PC-3 (cell line): ENCODE data around the gene SERPINC1. TPM values are rescaled to one million over a fixed set of nuclear protein-coding genes. Genes with fewer than 3 reads are reported as not detected.

Experiments
- ATAC-seq: fragments of 200-7000 bp; cut with Tn5 transposase; 2 replicates; pipeline ENCODE4 v1.9.1; 2020; ENCODE audit warnings: mild to moderate bottlenecking, moderate library complexity
- BruUV-seq: library from RNA; stranded (reverse); fragments of 400-500 nt; replicated peaks from 2 replicates; lab custom pipeline; 2021; lab: Mats Ljungman, UMichigan
- CTCF ChIA-PET: fragments of 300-600 bp; sonication (Branson Sonifier 250); formaldehyde crosslinking; loops from one replicate; lab custom pipeline; 2022; ENCODE audit warnings: antibody characterized with exemption; lab: Charles Lee
- POLR2A ChIA-PET: fragments of 300-600 bp; sonication (Branson Sonifier 250); formaldehyde crosslinking; loops from one replicate; lab custom pipeline; 2022; ENCODE audit warnings: antibody characterized with exemption; ENCODE audit not compliant: unreplicated experiment; lab: Charles Lee
- DNase-seq: peaks from one replicate; pipeline ENCODE4 v3.0.0-alpha.2; 2015
- H2AFZ ChIP-seq: fragments of 300-600 bp; sonication (generic); 2 replicates; pipeline ENCODE4 v1.6.0; 2016; ENCODE audit warnings: antibody characterized with exemption, low read length
- H3F3A ChIP-seq: fragments of 300-600 bp; sonication (generic); one replicate; pipeline ENCODE4 v1.6.0; 2017; ENCODE audit warnings: antibody characterized with exemption, low read length, control low read depth, mild to moderate bottlenecking; ENCODE audit not compliant: unreplicated experiment
- H3K27ac ChIP-seq: fragments of 300-600 bp; sonication (generic); 2 replicates; pipeline ENCODE4 v1.5.1; 2016; ENCODE audit warnings: mild to moderate bottlenecking, low read length
- H3K27me3 ChIP-seq: fragments of 300-600 bp; sonication (generic); 2 replicates; pipeline ENCODE4 v1.6.1; 2016; ENCODE audit warnings: low read length, mixed read lengths
- H3K36me3 ChIP-seq: fragments of 300-600 bp; sonication (generic); 2 replicates; pipeline ENCODE4 v1.6.1; 2016; ENCODE audit warnings: low read depth, mixed run types, low read length, mixed read lengths
- H3K4me1 ChIP-seq: fragments of 300-600 bp; sonication (generic); 2 replicates; pipeline ENCODE4 v1.5.1; 2016; ENCODE audit warnings: low read length; ENCODE audit not compliant: insufficient read depth
- H3K4me2 ChIP-seq: fragments of 300-600 bp; sonication (generic); 2 replicates; pipeline ENCODE4 v1.6.0; 2016; ENCODE audit warnings: low read length
- H3K4me3 ChIP-seq: fragments of 300-600 bp; sonication (generic); 2 replicates; pipeline ENCODE4 v1.5.1; 2016; ENCODE audit warnings: mild to moderate bottlenecking, low read length, mixed read lengths
- H3K79me2 ChIP-seq: fragments of 300-600 bp; sonication (generic); 2 replicates; pipeline ENCODE4 v1.6.1; 2017; ENCODE audit warnings: low read length, mixed read lengths
- H3K9ac ChIP-seq: fragments of 300-600 bp; sonication (generic); 2 replicates; pipeline ENCODE4 v1.6.0; 2016; ENCODE audit warnings: mild to moderate bottlenecking, low read length
- H3K9me2 ChIP-seq: fragments of 300-600 bp; sonication (generic); replicated peaks from 2 replicates; pipeline ENCODE4 v1.6.1; 2016; ENCODE audit warnings: mixed run types, low read length, mixed read lengths
- H3K9me3 ChIP-seq: fragments of 300-600 bp; sonication (generic); 2 replicates; pipeline ENCODE4 v1.6.1; 2016; ENCODE audit warnings: low read length, mixed read lengths
- H4K20me1 ChIP-seq: fragments of 300-600 bp; sonication (generic); 2 replicates; pipeline ENCODE4 v1.6.1; 2016; ENCODE audit warnings: low read length, mixed read lengths
- CTCF ChIP-seq: fragments of 300-600 bp; sonication (generic); conservative IDR thresholded peaks from 2 replicates; pipeline ENCODE4 v1.5.1; 2017; ENCODE audit warnings: antibody characterized with exemption, low read depth, mild to moderate bottlenecking, low read length
- EZH2 ChIP-seq: fragments of 300-600 bp; sonication (generic); IDR thresholded peaks from one replicate; pipeline ENCODE4 v1.6.1; 2017; ENCODE audit warnings: antibody characterized with exemption, mild to moderate bottlenecking, low read length; ENCODE audit not compliant: unreplicated experiment
- EZH2phosphoT487 ChIP-seq: fragments of 300-600 bp; sonication (generic); IDR thresholded peaks from 2 replicates; pipeline ENCODE4 v1.6.1; 2018; ENCODE audit warnings: mild to moderate bottlenecking, antibody characterized with exemption, low read length, borderline replicate concordance
- intact Hi-C: fragments of 100-400 bp; cut with micrococcal nuclease; formaldehyde crosslinking; loops from 2 replicates; pipeline ENCODE4 v1.9.0; 2023
- total RNA-seq: library from RNA; depleted of rRNA; stranded (reverse); fragments of >200 nt; gene quantifications from 2 replicates; pipeline ENCODE4 v1.2.3, GENCODE V29; 2014

SERPINC1 gene
- total RNA-seq, 1 experiment from 2014 or later, result not detected

DNA sequence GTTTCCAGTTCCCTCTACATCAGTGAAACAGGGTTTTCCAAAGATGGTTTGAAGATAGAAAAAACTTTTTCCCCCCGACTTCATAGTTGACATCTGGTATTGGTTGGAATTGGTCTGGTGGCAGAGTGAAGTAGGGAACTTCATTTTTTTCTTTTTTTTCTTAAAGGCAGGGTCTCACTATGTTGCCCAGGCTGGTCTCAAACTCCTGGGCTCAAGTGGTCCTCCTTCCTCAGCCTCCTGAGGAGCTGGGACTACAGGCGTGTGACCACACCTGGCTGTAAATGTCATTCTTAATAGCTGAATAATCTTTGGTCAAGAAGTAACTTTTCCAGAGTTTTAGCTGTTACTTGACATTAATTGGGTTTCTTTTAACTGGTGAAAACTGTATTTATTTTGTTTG lies 27.2 kb downstream of the SERPINC1 start:
- DNase-seq (no peak), ATAC-seq (no peak)
- no peaks in the 10 kb centered on the region for H3K9me3 ChIP-seq
- no peaks in the 10 kb centered on the region for H3K4me1 ChIP-seq
- intact Hi-C loops, result no loop called here
- H2AFZ ChIP-seq, result no peak overlapping the region
- no peaks in the 10 kb centered on the region for H3K36me3 ChIP-seq
- H4K20me1 ChIP-seq, result no peaks in the 10 kb centered on the region
- H3K27me3 ChIP-seq, result no peaks in the 10 kb centered on the region
- H3K4me2 ChIP-seq, result no peak overlapping the region
- H3K79me2 ChIP-seq, result no peaks in the 10 kb centered on the region
- POLR2A ChIA-PET, result no interaction called here
- H3K4me3 ChIP-seq, result no peak overlapping the region
- CTCF ChIA-PET, result no interaction called here
- no peak overlapping the region for H3K9ac ChIP-seq
- no peaks in the 10 kb centered on the region for H3F3A ChIP-seq
- no TSS peak for BruUV-seq
- no peaks in the 10 kb centered on the region for H3K9me2 ChIP-seq
- TF ChIP-seq EZH2phosphoT487 (no peak), EZH2 (no peak), CTCF (no peak)
- H3K27ac ChIP-seq, result no peak overlapping the region

GRCh38 chr1:173888749-173889148 lies 28.4 kb downstream of the SERPINC1 start:
- H3K9me2 ChIP-seq, result no peaks in the 10 kb centered on the region
- H3K36me3 ChIP-seq, result no peaks in the 10 kb centered on the region
- H3F3A ChIP-seq, result no peaks in the 10 kb centered on the region
- ChIA-PET POLR2A (no interaction called here), CTCF (no interaction called here)
- H4K20me1 ChIP-seq, result no peaks in the 10 kb centered on the region
- H3K4me3 ChIP-seq, result no peak overlapping the region
- no peak for ATAC-seq
- H2AFZ ChIP-seq, result no peak overlapping the region
- H3K9ac ChIP-seq, result no peak overlapping the region
- H3K27ac ChIP-seq, result no peak overlapping the region
- H3K4me2 ChIP-seq, result no peak overlapping the region
- H3K27me3 ChIP-seq, result no peaks in the 10 kb centered on the region
- BruUV-seq, result no TSS peak
- H3K4me1 ChIP-seq, result no peaks in the 10 kb centered on the region
- H3K9me3 ChIP-seq, result no peaks in the 10 kb centered on the region
- no peaks in the 10 kb centered on the region for H3K79me2 ChIP-seq
- TF ChIP-seq EZH2 (no peak), CTCF (no peak), EZH2phosphoT487 (no peak)
- intact Hi-C loops, result no loop called here
- DNase-seq, result no peak

- no peak for TF ChIP-seq EZH2phosphoT487
- no peak for TF ChIP-seq CTCF
- TF ChIP-seq EZH2, result no peak
- no peaks in the 10 kb centered on the region for H4K20me1 ChIP-seq
- CTCF ChIA-PET, result no interaction called here
- intact Hi-C loops, result no loop called here
- H3K36me3 ChIP-seq, result no peaks in the 10 kb centered on the region
- no peak overlapping the region for H3K4me2 ChIP-seq
- H3K4me3 ChIP-seq, result no peak overlapping the region
- no peaks in the 10 kb centered on the region for H3F3A ChIP-seq
- H3K4me1 ChIP-seq, result no peaks in the 10 kb centered on the region
- H3K9me2 ChIP-seq, result no peaks in the 10 kb centered on the region
- H3K27me3 ChIP-seq, result no peaks in the 10 kb centered on the region
- POLR2A ChIA-PET, result no interaction called here
- no peaks in the 10 kb centered on the region for H3K79me2 ChIP-seq
- no peak for ATAC-seq
- no peak for DNase-seq
- no peaks in the 10 kb centered on the region for H3K9me3 ChIP-seq
- H2AFZ ChIP-seq, result no peak overlapping the region
- H3K9ac ChIP-seq, result no peak overlapping the region
- H3K27ac ChIP-seq, result no peak overlapping the region
- no TSS peak for BruUV-seq
Measured at GRCh38 chr1:173887627-173888026, 29.5 kb downstream of the SERPINC1 start.
